Right ventricle myocardium superior (tissue), 1 donor: ENCODE results near the gene EPB41. TPM values are rescaled to one million over a fixed set of nuclear protein-coding genes. Genes with fewer than 3 reads are reported as not detected.

Source experiments
- ATAC-seq: fragments of 200-7000 bp; cut with Tn5 transposase; one replicate; pipeline ENCODE4 v1.9.1; 2020; ENCODE audit warnings: mild to moderate bottlenecking; ENCODE audit not compliant: poor library complexity
- DNase-seq: peaks from one replicate; pipeline ENCODE4 v3.0.0-alpha.2; 2020
- intact Hi-C: fragments of 100-400 bp; cut with DNase I; formaldehyde crosslinking; loops from one replicate; pipeline ENCODE4 v1.11.2; 2022
- total RNA-seq: library from RNA; stranded (reverse); fragmentation: NEBNext Ultra II Directional; extraction: Animal tissue kit (Norgen Biotek cat#: 25700); gene quantifications from one replicate; pipeline ENCODE4 v1.2.1, GENCODE V29; 2021
- donor health status: DM: no; HTN: yes; CAD: no; lungs with severe emphysema.

EPB41 gene
- total RNA-seq, 1 donor from 2014 or later, result 24.0 TPM

GRCh38 chr1:28887835-28888682 lies 26.3 kb upstream of the EPB41 start:
- peak; percentile 70 for DNase-seq
- intact Hi-C loops, result no loop called here
- peak; percentile 44 for ATAC-seq

DNA sequence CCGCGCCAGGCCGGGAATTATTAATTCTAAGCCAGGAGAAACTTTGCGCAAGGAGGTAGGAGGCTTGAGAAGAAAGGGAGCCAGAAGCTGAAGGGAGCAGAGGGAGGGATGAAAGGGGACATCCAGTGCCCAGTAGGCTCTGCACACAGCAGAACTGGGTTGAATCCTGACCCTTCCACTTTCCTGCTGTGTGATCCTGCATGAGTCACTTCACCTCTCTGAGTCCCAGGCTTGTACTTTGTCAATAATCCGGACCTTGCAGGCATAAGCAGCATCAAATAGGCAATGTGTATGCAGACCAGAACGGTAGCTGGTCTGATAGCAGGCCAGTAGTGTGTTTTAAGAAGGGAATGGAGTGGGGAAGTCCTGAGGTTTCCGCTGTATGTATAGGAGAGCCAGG lies 25.5 kb upstream of the EPB41 start:
- intact Hi-C loops, result no loop called here
- no peak for DNase-seq
- no peak for ATAC-seq

DNA sequence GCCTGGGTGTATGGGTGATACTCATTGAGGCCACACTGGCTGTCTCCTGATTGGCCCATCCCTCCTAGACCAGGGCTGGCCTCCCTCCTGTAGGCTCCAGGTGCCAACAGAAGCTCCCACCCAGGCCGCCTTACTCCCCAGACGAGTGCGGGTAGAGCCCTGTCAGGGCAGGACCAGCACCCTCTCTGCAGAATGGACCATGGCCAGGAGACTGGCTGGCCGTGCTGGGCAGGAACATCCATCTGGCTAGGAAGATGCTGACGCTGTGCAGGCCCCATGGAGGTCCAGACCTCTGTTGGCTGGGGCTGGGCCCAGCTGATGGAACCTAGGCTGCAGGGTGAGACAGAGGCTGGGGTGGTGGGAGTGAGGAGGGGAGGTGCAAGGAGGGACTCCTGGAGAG lies 25.0 kb upstream of the EPB41 start:
- DNase-seq (no peak), ATAC-seq (no peak)
- intact Hi-C loops, result no loop called here

- no peak for DNase-seq
- intact Hi-C loops, result no loop called here
- no peak for ATAC-seq
These were observed 23.9 kb upstream of the EPB41 start for GRCh38 chr1:28890435-28890834.

DNA sequence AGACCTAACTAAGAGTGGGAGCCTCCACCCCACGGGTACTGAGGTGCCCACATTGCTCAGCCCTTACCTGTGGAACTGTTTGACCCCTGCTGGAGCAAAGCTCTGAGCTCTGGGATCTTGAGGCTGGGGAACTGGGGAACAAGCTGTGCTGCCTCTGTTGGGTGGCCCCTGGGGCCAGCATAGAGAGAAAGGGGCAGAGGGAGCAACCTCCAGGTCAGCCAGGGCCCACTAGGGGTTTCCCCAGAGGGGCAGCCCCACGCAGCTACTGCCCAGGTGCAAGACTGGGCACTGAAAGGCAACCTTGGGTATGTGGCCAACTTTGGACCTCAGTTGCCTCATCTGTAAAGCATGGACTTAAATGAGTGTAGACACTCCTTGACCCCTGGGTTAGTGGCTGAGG lies 23.5 kb upstream of the EPB41 start:
- ATAC-seq (no peak), DNase-seq (no peak)
- intact Hi-C loops, result no loop called here

GRCh38 chr1:28891256-28891655 lies 23.1 kb upstream of the EPB41 start:
- DNase-seq, result no peak
- intact Hi-C loops, result no loop called here
- no peak for ATAC-seq

GRCh38 chr1:28893403-28894102 lies 20.8 kb upstream of the EPB41 start:
- no peak for DNase-seq
- no peak for ATAC-seq
- intact Hi-C loops, result no loop called here

DNA sequence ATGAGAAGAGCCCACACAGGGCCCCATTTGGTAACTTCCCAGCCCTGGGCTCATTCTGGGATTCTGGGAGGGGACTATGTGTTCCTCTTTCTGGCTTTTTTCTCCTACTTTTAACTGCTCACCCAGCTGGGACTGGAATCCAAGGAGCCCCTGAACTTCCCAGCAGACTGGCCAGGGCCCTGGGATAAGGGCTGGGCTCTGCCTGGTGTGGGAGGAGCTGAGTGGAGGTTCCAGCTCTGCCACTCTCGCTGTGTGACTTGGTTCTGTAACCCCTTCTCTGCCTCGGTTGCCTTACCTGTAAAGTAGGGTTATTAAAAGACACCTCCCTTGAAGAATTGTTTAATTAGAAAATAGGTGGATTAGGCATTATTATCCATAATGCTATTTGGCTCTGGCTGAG lies 19.6 kb upstream of the EPB41 start:
- no peak for ATAC-seq
- intact Hi-C loops, result no loop called here
- no peak for DNase-seq

- DNase-seq (no peak), ATAC-seq (no peak)
- intact Hi-C loops, result no loop called here
These were observed 18.3 kb upstream of the EPB41 start for GRCh38 chr1:28895896-28896608.

GRCh38 chr1:28896609-28896986 lies 17.8 kb upstream of the EPB41 start:
- intact Hi-C loops, result no loop called here
- DNase-seq (no peak), ATAC-seq (no peak)

DNA sequence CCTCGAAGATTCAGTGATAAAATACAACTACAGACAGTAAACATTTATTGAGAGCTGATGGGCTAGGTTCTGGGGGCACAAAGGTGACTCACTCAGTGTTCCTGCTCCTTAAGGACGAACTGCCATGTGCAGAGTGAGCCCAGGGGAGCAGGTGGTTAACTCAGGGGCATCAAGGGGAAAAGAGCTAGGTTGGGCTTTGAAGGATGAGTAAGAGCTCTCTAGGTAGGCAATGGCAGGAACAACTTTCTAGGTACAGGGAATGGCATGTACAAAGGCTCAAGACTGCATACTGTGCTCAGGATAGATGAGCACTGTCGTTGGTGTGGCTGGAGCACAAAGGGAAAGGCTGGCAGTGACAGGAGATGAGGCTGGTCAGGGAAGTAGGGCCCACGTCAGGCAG lies 16.6 kb upstream of the EPB41 start:
- intact Hi-C loops, result no loop called here
- no peak for DNase-seq
- no peak for ATAC-seq

DNA sequence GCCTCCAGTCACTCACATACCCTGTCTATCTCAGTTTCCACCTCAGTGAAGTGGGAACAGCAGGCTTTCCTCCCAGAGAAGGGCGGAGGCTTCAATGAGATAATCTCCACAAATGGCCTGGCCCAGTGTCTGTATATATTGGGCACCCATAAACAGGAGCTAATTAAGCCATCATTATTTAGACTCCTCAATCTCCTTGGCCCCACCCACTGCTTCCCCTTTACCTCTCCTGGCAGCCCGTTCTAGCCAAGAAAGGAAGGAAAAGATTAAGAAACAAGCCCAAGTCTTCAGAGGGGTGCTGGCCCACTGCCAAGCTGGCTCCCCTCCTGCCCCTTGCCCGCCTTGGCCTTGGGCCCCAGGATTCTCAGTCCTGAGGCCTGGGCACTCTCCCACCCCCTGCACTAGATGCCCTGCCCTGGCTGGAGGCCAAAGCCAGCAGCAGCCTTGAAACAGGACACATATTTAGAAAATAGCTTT lies 15.9 kb upstream of the EPB41 start:
- intact Hi-C loops, result no loop called here
- no peak for ATAC-seq
- DNase-seq, result peak; percentile 58

DNA sequence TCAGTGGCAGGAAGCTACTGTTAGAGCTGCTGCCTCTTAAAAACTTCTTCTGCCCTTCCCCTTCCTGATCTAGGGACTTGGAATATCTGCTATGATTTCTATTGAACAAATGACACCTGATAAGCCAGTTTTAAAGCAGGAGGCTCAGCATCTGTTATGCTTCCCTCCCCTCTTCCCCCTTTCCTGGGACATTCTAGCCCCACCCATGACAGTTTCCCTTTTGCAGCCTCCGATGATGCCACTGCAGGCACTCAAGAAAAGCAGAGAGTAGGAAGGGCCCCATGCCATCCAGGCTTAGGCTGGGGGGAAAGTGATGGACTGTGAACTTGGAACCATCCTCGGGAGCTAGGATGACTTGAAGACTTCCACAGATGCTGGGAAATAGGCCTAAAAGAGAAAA lies 15.1 kb upstream of the EPB41 start:
- no peak for ATAC-seq
- intact Hi-C loops, result no loop called here
- no peak for DNase-seq

- intact Hi-C loops, result no loop called here
- ATAC-seq (no peak), DNase-seq (no peak)
These were observed 13.8 kb upstream of the EPB41 start for GRCh38 chr1:28900562-28900961.

DNA sequence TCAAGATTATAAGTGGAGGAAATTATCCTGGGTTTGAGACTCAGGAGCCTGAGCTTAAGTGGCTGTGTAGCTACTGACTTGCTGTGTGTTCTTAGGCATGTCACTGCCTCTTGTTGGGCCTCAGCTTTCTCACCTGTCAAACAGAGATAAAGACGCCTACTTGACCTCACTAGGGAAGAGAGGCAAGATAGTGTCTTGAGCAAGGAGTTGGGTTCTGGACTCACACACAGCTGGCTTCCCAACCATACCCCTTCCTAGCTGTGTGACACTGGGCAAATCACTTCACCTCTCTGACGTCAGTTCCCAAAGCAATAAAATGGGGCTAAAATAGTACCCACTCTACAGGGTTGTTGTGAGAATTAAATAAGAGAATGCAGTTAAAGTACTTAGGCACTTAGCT lies 11.6 kb upstream of the EPB41 start:
- intact Hi-C loops, result no loop called here
- no peak for DNase-seq
- ATAC-seq, result no peak

GRCh38 chr1:28905921-28906666 lies 8.3 kb upstream of the EPB41 start:
- intact Hi-C loops, result no loop called here
- ATAC-seq (no peak), DNase-seq (no peak)

- ATAC-seq (no peak), DNase-seq (no peak)
- intact Hi-C loops, result no loop called here
These were observed 5.2 kb upstream of the EPB41 start for GRCh38 chr1:28909198-28909597.

GRCh38 chr1:28910379-28911115 lies 3.8 kb upstream of the EPB41 start:
- intact Hi-C loops, result no loop called here
- ATAC-seq, result no peak
- no peak for DNase-seq
